AG04450 (cell line): ENCODE data around the gene MBD3L3. TPM values are rescaled to one million over a fixed set of nuclear protein-coding genes. Genes with fewer than 3 reads are reported as not detected.
"Not testable (repeated sequence)": the region's sequence is repeated elsewhere in the genome, so short reads cannot be mapped to it uniquely, and the experiment has no call there.

Experiments
- CTCF ChIA-PET: fragments of 300-600, 350-600 bp; formaldehyde crosslinking; extraction: SDS; loops from one replicate; lab custom pipeline; 2022; ENCODE audit warnings: antibody characterized with exemption, inconsistent platforms; lab: Charles Lee
- POLR2A ChIA-PET: fragments of 350-600 bp; formaldehyde crosslinking; extraction: SDS; loops from one replicate; lab custom pipeline; 2021; ENCODE audit warnings: antibody characterized with exemption, inconsistent platforms; lab: Yijun Ruan, JAX
- DNase-seq: peaks from one replicate; pipeline ENCODE4 v3.0.0-alpha.2; 2011; ENCODE audit warnings: low read depth, low spot score
- H3K27ac ChIP-seq: one replicate; pipeline ENCODE4 v1.5.1; 2012; ENCODE audit warnings: low read depth, low read length, control low read depth
- H3K27me3 ChIP-seq: one replicate; pipeline ENCODE4 v1.6.0; 2012; ENCODE audit warnings: low read length; ENCODE audit not compliant: control insufficient read depth, insufficient read depth
- H3K4me3 ChIP-seq: 2 replicates; pipeline ENCODE4 v1.5.1; 2011; ENCODE audit warnings: mild to moderate bottlenecking, low read depth, low read length, control low read depth
- H3K9me3 ChIP-seq: 2 replicates; pipeline ENCODE4 v1.5.1; 2012; ENCODE audit warnings: low read length; ENCODE audit not compliant: control insufficient read depth, insufficient read depth
- CTCF ChIP-seq: IDR thresholded peaks from 2 replicates; pipeline ENCODE4 v1.5.1; 2011; ENCODE audit warnings: low read depth, low read length, control low read depth, inconsistent platforms
- polyA plus RNA-seq: library from polyadenylated mRNA; depleted of rRNA; stranded (reverse); fragments of >200 nt; gene quantifications from 2 replicates; pipeline ENCODE4 v1.2.3, GENCODE V29; 2011

The MBD3L3 gene
- polyA plus RNA-seq, 1 experiment, result not detected

- DNase-seq, result no peak
- CTCF ChIA-PET, result no interaction called here
Observed at GRCh38 chr19:7063764-7064418, 5.4 kb upstream of the MBD3L3 start.

GRCh38 chr19:7063339-7063738 lies 4.9 kb upstream of the MBD3L3 start:
- ChIA-PET POLR2A (no interaction called here), CTCF (no interaction called here)
- no peak overlapping the region for H3K27ac ChIP-seq
- no peak overlapping the region for H3K4me3 ChIP-seq
- peaks cover 2% of the 10 kb centered on the region; the same call in 1 of the 2 replicates for H3K9me3 ChIP-seq
- no peak for DNase-seq
- no peaks in the 10 kb centered on the region for H3K27me3 ChIP-seq
- TF ChIP-seq CTCF, result no peak

More at GRCh38 chr19:7063764-7064418, 5.4 kb upstream of the MBD3L3 start:
- H3K9me3 ChIP-seq, result peaks cover 2% of the 10 kb centered on the region; the same call in 1 of the 2 replicates
- no peak overlapping the region for H3K4me3 ChIP-seq
- no peak overlapping the region for H3K27ac ChIP-seq
- no peaks in the 10 kb centered on the region for H3K27me3 ChIP-seq
- no peak for TF ChIP-seq CTCF
- POLR2A ChIA-PET, result no interaction called here

GRCh38 chr19:7059977-7060376 lies 1.5 kb upstream of the MBD3L3 start:
- H3K27me3 ChIP-seq, H3K4me3 ChIP-seq, DNase-seq, H3K27ac ChIP-seq, POLR2A ChIA-PET, CTCF ChIA-PET, H3K9me3 ChIP-seq: not testable (repeated sequence)

GRCh38 chr19:7056371-7056770 lies 2.1 kb downstream of the MBD3L3 start:
- H3K27me3 ChIP-seq, POLR2A ChIA-PET, CTCF ChIA-PET: not testable (repeated sequence)

GRCh38 chr19:7055679-7056078 lies 2.8 kb downstream of the MBD3L3 start:
- H3K27me3 ChIP-seq, DNase-seq, H3K9me3 ChIP-seq, CTCF ChIA-PET, H3K4me3 ChIP-seq, H3K27ac ChIP-seq, POLR2A ChIA-PET: not testable (repeated sequence)

More at GRCh38 chr19:7056371-7056770, 2.1 kb downstream of the MBD3L3 start:
- not testable (repeated sequence) for H3K9me3 ChIP-seq, H3K4me3 ChIP-seq, DNase-seq, H3K27ac ChIP-seq

- CTCF ChIA-PET, result not testable (repeated sequence)
Observed at GRCh38 chr19:7054635-7055368, 3.7 kb downstream of the MBD3L3 start.

GRCh38 chr19:7052896-7053295 lies 5.6 kb downstream of the MBD3L3 start:
- H3K4me3 ChIP-seq, H3K27me3 ChIP-seq, H3K9me3 ChIP-seq, DNase-seq, POLR2A ChIA-PET, H3K27ac ChIP-seq, CTCF ChIA-PET: not testable (repeated sequence)

More at GRCh38 chr19:7054635-7055368, 3.7 kb downstream of the MBD3L3 start:
- DNase-seq, H3K9me3 ChIP-seq, H3K27ac ChIP-seq, POLR2A ChIA-PET, H3K27me3 ChIP-seq, H3K4me3 ChIP-seq: not testable (repeated sequence)

- H3K27ac ChIP-seq, POLR2A ChIA-PET, H3K27me3 ChIP-seq, H3K9me3 ChIP-seq, H3K4me3 ChIP-seq, DNase-seq, CTCF ChIA-PET: not testable (repeated sequence)
Observed at GRCh38 chr19:7051421-7051820, 7.1 kb downstream of the MBD3L3 start.

GRCh38 chr19:7049021-7049420 lies 9.5 kb downstream of the MBD3L3 start, which contains the start of gene MBD3L2:
TSS of gene MBD3L2 (plus strand) at chr19:7049321. CDS start at chr19:7049374, 53 bp downstream.
- CTCF ChIA-PET, H3K27ac ChIP-seq, H3K27me3 ChIP-seq, DNase-seq, POLR2A ChIA-PET, H3K9me3 ChIP-seq, H3K4me3 ChIP-seq: not testable (repeated sequence)

GRCh38 chr19:7041563-7041962 lies 16.9 kb downstream of the MBD3L3 start:
- H3K27me3 ChIP-seq, H3K4me3 ChIP-seq, POLR2A ChIA-PET, CTCF ChIA-PET, H3K9me3 ChIP-seq, DNase-seq, H3K27ac ChIP-seq: not testable (repeated sequence)
